HepG2 (cell line): ENCODE data around the gene PCIF1. TPM values are rescaled to one million over a fixed set of nuclear protein-coding genes. Genes with fewer than 3 reads are reported as not detected.

ENCODE experiments used
- E2F5 ChIP-seq: sonication (generic); formaldehyde crosslinking; conservative IDR thresholded peaks from 2 replicates; pipeline ENCODE4 v1.4.0; 2020; ENCODE audit warnings: missing genetic modification reagents
- ETS1 ChIP-seq: sonication (generic); formaldehyde crosslinking; IDR thresholded peaks from 2 replicates; pipeline ENCODE4 v1.4.0; 2020; ENCODE audit warnings: missing genetic modification reagents
- GLI4 ChIP-seq: sonication (generic); formaldehyde crosslinking; IDR thresholded peaks from 2 replicates; pipeline ENCODE4 v1.5.1; 2020; ENCODE audit warnings: missing genetic modification reagents, mild to moderate bottlenecking, moderate library complexity, borderline replicate concordance
- HCFC1 ChIP-seq: fragments of 150-350 bp; IDR thresholded peaks from 2 replicates; pipeline ENCODE4 v1.6.1; 2014; ENCODE audit warnings: low read depth, low read length
- PBX3 ChIP-seq: sonication (generic); formaldehyde crosslinking; IDR thresholded peaks from 2 replicates; pipeline ENCODE4 v1.8.1; 2023; ENCODE audit warnings: missing genetic modification reagents, inconsistent platforms, borderline replicate concordance
- SPEN ChIP-seq: sonication (generic); formaldehyde crosslinking; IDR thresholded peaks from 2 replicates; pipeline ENCODE4 v1.5.1; 2020; ENCODE audit warnings: low read depth, mild to moderate bottlenecking, missing genetic modification reagents
- ZBED4 ChIP-seq: sonication (generic); formaldehyde crosslinking; IDR thresholded peaks from 2 replicates; pipeline ENCODE4 v1.4.0; 2020; ENCODE audit warnings: missing genetic modification reagents, borderline replicate concordance
- ZBTB8A ChIP-seq: sonication (generic); formaldehyde crosslinking; IDR thresholded peaks from 2 replicates; pipeline ENCODE4 v1.4.0; 2020; ENCODE audit warnings: mild to moderate bottlenecking, low read depth, missing genetic modification reagents, borderline replicate concordance
- ZFAT ChIP-seq: sonication (generic); formaldehyde crosslinking; conservative IDR thresholded peaks from 2 replicates; pipeline ENCODE4 v1.8.1; 2023; ENCODE audit warnings: missing genetic modification reagents, inconsistent platforms
- ZKSCAN5 ChIP-seq: sonication (generic); formaldehyde crosslinking; IDR thresholded peaks from 2 replicates; pipeline ENCODE4 v1.5.1; 2020; ENCODE audit warnings: mild to moderate bottlenecking, missing genetic modification reagents
- ZNF224 ChIP-seq: sonication (generic); formaldehyde crosslinking; IDR thresholded peaks from 2 replicates; pipeline ENCODE4 v1.5.0; 2020; ENCODE audit warnings: mild to moderate bottlenecking, missing genetic modification reagents
- ZNF276 ChIP-seq: sonication (generic); formaldehyde crosslinking; IDR thresholded peaks from 2 replicates; pipeline ENCODE4 v1.4.0; 2020; ENCODE audit warnings: mild to moderate bottlenecking, low read depth, missing genetic modification reagents
- ZNF30 ChIP-seq: sonication (generic); formaldehyde crosslinking; IDR thresholded peaks from 2 replicates; pipeline ENCODE4 v1.5.0; 2020; ENCODE audit warnings: mild to moderate bottlenecking, missing genetic modification reagents
- ZNF550 ChIP-seq: sonication (generic); formaldehyde crosslinking; IDR thresholded peaks from 2 replicates; pipeline ENCODE4 v1.4.0; 2020; ENCODE audit warnings: mild to moderate bottlenecking, missing genetic modification reagents, borderline replicate concordance
- ZNF564 ChIP-seq: sonication (generic); formaldehyde crosslinking; IDR thresholded peaks from 2 replicates; pipeline ENCODE4 v1.8.1; 2023; ENCODE audit warnings: mild to moderate bottlenecking, missing genetic modification reagents
- ZNF577 ChIP-seq: sonication (generic); formaldehyde crosslinking; IDR thresholded peaks from 2 replicates; pipeline ENCODE4 v1.4.0; 2020; ENCODE audit warnings: mild to moderate bottlenecking, low read depth, missing genetic modification reagents, borderline replicate concordance
- polyA plus RNA-seq, 8 experiments: library from polyadenylated mRNA; depleted of rRNA in 3 of 8; stranded (reverse) in 7 of 8; unstranded in 1 of 8; fragments of >200 nt; fragmentation: Illumina TruSeq in 4 of 8; extraction: Trizol in 4 of 8; gene quantifications; 2 replicates each; pipeline versions ENCODE4 v1.2.1 to v1.2.3, GENCODE V29; 2011 to 2016; ENCODE audit warnings: low read depth in 4 of 8, missing spikeins in 1 of 8, mixed read lengths in 1 of 8; ENCODE audit not compliant: insufficient read depth in 1 of 8
- total RNA-seq, 5 experiments: library from RNA; depleted of rRNA; stranded (reverse); fragments of >200 nt; fragmentation: Illumina TruSeq; extraction: Trizol; gene quantifications; 2 replicates each; pipeline ENCODE4 v1.2.3, GENCODE V29; 2016; ENCODE audit warnings: low read depth in 1 of 5

PCIF1 gene
- total and polyA plus RNA-seq, 2 of the 13 experiments (the other 11 are each of a cell fraction or from before 2014, with no cell fraction given): 20.9 to 24.4 TPM

- TF ChIP-seq ZBED4 (CRISPR knock-in tag) (no peak), ZKSCAN5 (no peak), ZNF550 (CRISPR knock-in tag) (no peak), ZNF276 (CRISPR knock-in tag) (no peak), E2F5 (CRISPR knock-in tag) (no peak), ZFAT (CRISPR knock-in tag) (no peak), HCFC1 (no peak), ETS1 (no peak), ZBTB8A (no peak), ZNF564 (no peak), ZNF577 (no peak), SPEN (no peak), ZNF30 (no peak), ZNF224 (CRISPR knock-in tag) (no peak), GLI4 (CRISPR knock-in tag) (no peak), PBX3 (no peak)
Measured at GRCh38 chr20:45904583-45905504, 29.6 kb upstream of the PCIF1 start (continued).
